ENCODE data around the gene ERFL.
A peak's percentile ranks its signal among the peaks of the same experiment; 100 is the strongest.

Gene ERFL

GRCh38 chr19:41918095-41918494 lies 10.2 kb downstream of the ERFL start (continued):
- peak; percentile 59 for TF ChIP-seq PATZ1 (tag by site-specific recombination; IDR thresholded peaks at IDR 0.05)
- no peak for TF ChIP-seq ZNF548 (tag by site-specific recombination; IDR thresholded peaks at IDR 0.05)
- TF ChIP-seq ZNF677 (tag by site-specific recombination; IDR thresholded peaks at IDR 0.05) = no peak
- no peak for TF ChIP-seq WT1 (tag by site-specific recombination; IDR thresholded peaks at IDR 0.05)
- no peak for TF ChIP-seq ZNF394 (tag by site-specific recombination; IDR thresholded peaks at IDR 0.05; ENCODE audit: borderline replicate concordance)
- no peak for TF ChIP-seq CTCF (tag by site-specific recombination; IDR thresholded peaks at IDR 0.05)
- TF ChIP-seq BCL11A (tag by site-specific recombination; IDR thresholded peaks at IDR 0.05; ENCODE audit: low read depth) = no peak
- no peak for TF ChIP-seq ZNF335 (tag by site-specific recombination; conservative IDR thresholded peaks at IDR 0.05)
- TF ChIP-seq ZNF48 (tag by site-specific recombination; IDR thresholded peaks at IDR 0.05) = no peak
- TF ChIP-seq ZNF37A (tag by site-specific recombination; IDR thresholded peaks at IDR 0.05) = no peak
- TF ChIP-seq ZNF350 (tag by site-specific recombination; IDR thresholded peaks at IDR 0.05) = no peak
- no peak for TF ChIP-seq SP2 (tag by site-specific recombination; IDR thresholded peaks at IDR 0.05)
- TF ChIP-seq ZBTB48 (tag by site-specific recombination; IDR thresholded peaks at IDR 0.05) = peak; percentile 8; the same call in 1 of the 2 replicates
- TF ChIP-seq ZSCAN4 (tag by site-specific recombination; IDR thresholded peaks at IDR 0.05) = peak; percentile 8; the same call in 1 of the 2 replicates
- 0 out of 2 replicates have a peak, but pooled peaks have one; percentile 12 for TF ChIP-seq EGR2 (tag by site-specific recombination; IDR thresholded peaks at IDR 0.05; ENCODE audit: low read depth)
- TF ChIP-seq PRDM1 (tag by site-specific recombination; IDR thresholded peaks at IDR 0.05) = no peak
- no peak for TF ChIP-seq ZNF19 (tag by site-specific recombination; IDR thresholded peaks at IDR 0.05; ENCODE audit: low read depth)
- 0 out of 2 replicates have a peak, but pooled peaks have one; percentile 50 for TF ChIP-seq GLI4 (tag by site-specific recombination; IDR thresholded peaks at IDR 0.05)
- TF ChIP-seq ZFP3 (tag by site-specific recombination; IDR thresholded peaks at IDR 0.05; ENCODE audit: low read depth) = no peak
- no peak for TF ChIP-seq TRIM28 (IDR thresholded peaks at IDR 0.05; ENCODE audit: borderline replicate concordance, low read length)
- TF ChIP-seq ZFHX2 (tag by site-specific recombination; conservative IDR thresholded peaks at IDR 0.05) = peak; percentile 7; the same call in 1 of the 2 replicates
- TF ChIP-seq ZNF169 (tag by site-specific recombination; IDR thresholded peaks at IDR 0.05) = no peak
- TF ChIP-seq INSM2 (tag by site-specific recombination; IDR thresholded peaks at IDR 0.05) = no peak
- no peak for TF ChIP-seq HOXD13 (CRISPR knock-in tag; IDR thresholded peaks at IDR 0.05; ENCODE audit: borderline replicate concordance)
- no peak for TF ChIP-seq PRDM10 (tag by site-specific recombination; IDR thresholded peaks at IDR 0.05)
- TF ChIP-seq ZNF211 (tag by site-specific recombination; IDR thresholded peaks at IDR 0.05; ENCODE audit: low read depth) = no peak
- TF ChIP-seq, protein P1, sequence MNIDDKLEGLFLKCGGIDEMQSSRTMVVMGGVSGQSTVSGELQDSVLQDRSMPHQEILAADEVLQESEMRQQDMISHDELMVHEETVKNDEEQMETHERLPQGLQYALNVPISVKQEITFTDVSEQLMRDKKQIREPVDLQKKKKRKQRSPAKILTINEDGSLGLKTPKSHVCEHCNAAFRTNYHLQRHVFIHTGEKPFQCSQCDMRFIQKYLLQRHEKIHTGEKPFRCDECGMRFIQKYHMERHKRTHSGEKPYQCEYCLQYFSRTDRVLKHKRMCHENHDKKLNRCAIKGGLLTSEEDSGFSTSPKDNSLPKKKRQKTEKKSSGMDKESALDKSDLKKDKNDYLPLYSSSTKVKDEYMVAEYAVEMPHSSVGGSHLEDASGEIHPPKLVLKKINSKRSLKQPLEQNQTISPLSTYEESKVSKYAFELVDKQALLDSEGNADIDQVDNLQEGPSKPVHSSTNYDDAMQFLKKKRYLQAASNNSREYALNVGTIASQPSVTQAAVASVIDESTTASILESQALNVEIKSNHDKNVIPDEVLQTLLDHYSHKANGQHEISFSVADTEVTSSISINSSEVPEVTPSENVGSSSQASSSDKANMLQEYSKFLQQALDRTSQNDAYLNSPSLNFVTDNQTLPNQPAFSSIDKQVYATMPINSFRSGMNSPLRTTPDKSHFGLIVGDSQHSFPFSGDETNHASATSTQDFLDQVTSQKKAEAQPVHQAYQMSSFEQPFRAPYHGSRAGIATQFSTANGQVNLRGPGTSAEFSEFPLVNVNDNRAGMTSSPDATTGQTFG (tag by site-specific recombination; IDR thresholded peaks at IDR 0.05; ENCODE audit: borderline replicate concordance) = 0 out of 2 replicates have a peak, but pooled peaks have one; percentile 53
- TF ChIP-seq ZEB2 (tag by site-specific recombination; IDR thresholded peaks at IDR 0.05) = no peak
- TF ChIP-seq ZNF292 (tag by site-specific recombination; IDR thresholded peaks at IDR 0.05; ENCODE audit: borderline replicate concordance, low read depth) = no peak
